G401 (cell line): Measurements from ENCODE around the gene SPEM3. TPM values are rescaled to one million over a fixed set of nuclear protein-coding genes. Genes with fewer than 3 reads are reported as not detected.

Source experiments
- DNase-seq: peaks from one replicate; pipeline ENCODE4 v3.0.0-alpha.2; 2015; ENCODE audit warnings: low spot score
- in situ Hi-C: cut with HindIII; loops from 2 replicates; pipeline ENCODE4 v1.10.0; 2016; ENCODE audit warnings: low sequenced_read_pairs, mixed read lengths
- total RNA-seq: library from RNA; depleted of rRNA; stranded (reverse); fragments of >200 nt; shearing (Covaris generic); gene quantifications from 2 replicates; pipeline ENCODE4 v1.2.3, GENCODE V29; 2014; rRNA removed

The SPEM3 gene
- not detected in 2 replicates for total RNA-seq

GRCh38 chr17:7428557-7428956, at the start of gene SPEM3:
TSS of gene SPEM3 (plus strand) at chr17:7428857. CDS start at chr17:7428903, 46 bp downstream.
- in situ Hi-C loops: no loop called here
- no peak for DNase-seq

- in situ Hi-C loops: loop anchor here (25.0 kb wide), 1 partner anchor 108 kb away; the partner anchor contains the start of genes POLR2A, SLC35G6 and ZBTB4
- no peak for DNase-seq
These were observed 49.5 kb upstream of the SPEM3 start for GRCh38 chr17:7379134-7379533.

GRCh38 chr17:7380321-7380720, 48.3 kb upstream of the SPEM3 start:
- DNase-seq: peak; percentile 50

GRCh38 chr17:7380855-7381683, 47.6 kb upstream of the SPEM3 start, which contains the start of gene TNK1:
TSS of gene TNK1 (plus strand) at chr17:7381089. CDS start at chr17:7382927, 1,838 bp downstream.
- in situ Hi-C loops: loop anchor here (25.0 kb wide), 1 partner anchor 106 kb away; the partner anchor contains the start of genes POLR2A, SLC35G6 and ZBTB4
- peak; percentile 69 for DNase-seq

More at GRCh38 chr17:7380321-7380720, 48.3 kb upstream of the SPEM3 start:
- in situ Hi-C loops: loop anchor here (25.0 kb wide), 1 partner anchor 107 kb away; the partner anchor contains the start of genes POLR2A, SLC35G6 and ZBTB4

- in situ Hi-C loops: loop anchor here (25.0 kb wide), 1 partner anchor 104 kb away; the partner anchor contains the start of genes POLR2A, SLC35G6 and ZBTB4
- DNase-seq: no peak
These were observed 45.8 kb upstream of the SPEM3 start for GRCh38 chr17:7382901-7383300.

- DNase-seq: no peak
- in situ Hi-C loops: loop anchor here (25.0 kb wide), 1 partner anchor 104 kb away; the partner anchor contains the start of genes POLR2A, SLC35G6 and ZBTB4
These were observed 45.3 kb upstream of the SPEM3 start for GRCh38 chr17:7383371-7383741.

GRCh38 chr17:7383742-7384488, 44.7 kb upstream of the SPEM3 start:
- in situ Hi-C loops: loop anchor here (25.0 kb wide), 1 partner anchor 103 kb away; the partner anchor contains the start of genes POLR2A, SLC35G6 and ZBTB4
- DNase-seq: peak; percentile 77

- DNase-seq: no peak
- in situ Hi-C loops: loop anchor here (25.0 kb wide), 1 partner anchor 103 kb away; the partner anchor contains the start of genes POLR2A, SLC35G6 and ZBTB4
These were observed 44.1 kb upstream of the SPEM3 start for GRCh38 chr17:7384489-7385081.

GRCh38 chr17:7388856-7389255, 39.8 kb upstream of the SPEM3 start:
- no peak for DNase-seq
- in situ Hi-C loops: loop anchor here (25.0 kb wide), 1 partner anchor 98 kb away; the partner anchor contains the start of genes POLR2A, SLC35G6 and ZBTB4

- DNase-seq: no peak
- in situ Hi-C loops: loop anchor here (25.0 kb wide), 1 partner anchor 97 kb away; the partner anchor contains the start of genes POLR2A, SLC35G6 and ZBTB4
These were observed 38.4 kb upstream of the SPEM3 start for GRCh38 chr17:7389924-7390910.

GRCh38 chr17:7391307-7391706, 37.4 kb upstream of the SPEM3 start:
- DNase-seq: no peak
- in situ Hi-C loops: loop anchor here (25.0 kb wide), 1 partner anchor 96 kb away; the partner anchor contains the start of genes POLR2A, SLC35G6 and ZBTB4

GRCh38 chr17:7392696-7393612, 35.7 kb upstream of the SPEM3 start:
- no peak for DNase-seq
- in situ Hi-C loops: loop anchor here (25.0 kb wide), 1 partner anchor 94 kb away; the partner anchor contains the start of genes POLR2A, SLC35G6 and ZBTB4

GRCh38 chr17:7393613-7394451, 34.8 kb upstream of the SPEM3 start:
- no peak for DNase-seq
- in situ Hi-C loops: loop anchor here (25.0 kb wide), 1 partner anchor 93 kb away; the partner anchor contains the start of genes POLR2A, SLC35G6 and ZBTB4

- DNase-seq: peak; percentile 82
- in situ Hi-C loops: loop anchor here (25.0 kb wide), 1 partner anchor 93 kb away; the partner anchor contains the start of genes POLR2A, SLC35G6 and ZBTB4
These were observed 34.0 kb upstream of the SPEM3 start, which contains the start of gene PLSCR3 for GRCh38 chr17:7394452-7395191. TSS of gene PLSCR3 (minus strand) at chr17:7394525. CDS start at chr17:7394110, 415 bp downstream.

GRCh38 chr17:7396147-7396546, 32.5 kb upstream of the SPEM3 start:
- in situ Hi-C loops: loop anchor here (25.0 kb wide), 1 partner anchor 91 kb away; the partner anchor contains the start of genes POLR2A, SLC35G6 and ZBTB4
- DNase-seq: no peak
